Measurements from ENCODE around the gene RSRC1. TPM values are rescaled to one million over a fixed set of nuclear protein-coding genes. Genes with fewer than 3 reads are reported as not detected.

RSRC1 gene
- total and polyA plus RNA-seq, 4 experiments from 2014 or later: 23.4 to 35.7 (median 33.7) TPM

GRCh38 chr3:158105119-158105709 lies 4.7 kb upstream of the RSRC1 start:
- H3K9me3 ChIP-seq (ENCODE audit: control insufficient read depth in 1 of 2, low read length in 2 of 2): no peaks in the 10 kb centered on the region
- peaks cover 24 to 60% (median 37%) of the 10 kb centered on the region in 4 donors for H3K4me1 Mint-ChIP-seq
- H3K9me3 Mint-ChIP-seq: peaks cover 0 to 46% (median 18%) of the 10 kb centered on the region in 8 donors
- H3K27ac Mint-ChIP-seq: peak overlapping the region in 1 of 7 donors; percentile 82
- H3K36me3 Mint-ChIP-seq: peaks cover 6 to 8% of the 10 kb centered on the region in 2 donors
- H3K4me3 ChIP-seq (ENCODE audit: low read length in 2 of 2): peak overlapping the region in 1 of 2 donors; percentile 30
- intact Hi-C loops (cut with micrococcal nuclease): loop anchor here (5.0 to 10.0 kb wide), 3 partner anchors 697 to 1620 kb away; partner anchors contain the start of gene MFSD1
- H3K27me3 Mint-ChIP-seq: peaks cover 66 to 69% of the 10 kb centered on the region in 2 donors
- H3K27ac ChIP-seq (ENCODE audit: low read depth, low read length): no peak overlapping the region
- no peaks in the 10 kb centered on the region for H3K36me3 ChIP-seq (ENCODE audit: insufficient read depth, low read length)
- ChIA-PET POLR2A (ENCODE audit: partially characterized antibody) (interaction anchor here (1.5 kb wide), 1 partner anchor 10 kb away, joined by 7 read pairs; no protein-coding TSS in a partner anchor), CTCF (ENCODE audit: partially characterized antibody) (no interaction called here)
- H3K27me3 ChIP-seq (ENCODE audit: insufficient read depth, low read length): peaks cover 82% of the 10 kb centered on the region
- peaks cover 47% of the 10 kb centered on the region for H3K4me1 ChIP-seq (ENCODE audit: insufficient read depth, low read length)
- peak overlapping the region; percentile 57 to 77 (median 71) for H3K4me3 Mint-ChIP-seq
- DNase-seq: peak in 1 of 5 donors; percentile 8

- Histone ChIP-seq H3K27ac (ENCODE audit: low read depth, low read length) (no peak overlapping the region), H3K36me3 (ENCODE audit: insufficient read depth, low read length) (no peaks in the 10 kb centered on the region), H3K27me3 (ENCODE audit: insufficient read depth, low read length) (peaks cover 77% of the 10 kb centered on the region), H3K4me3 (ENCODE audit: low read length in 2 of 2) (peak overlapping the region; percentile 15 to 30), H3K4me1 (ENCODE audit: insufficient read depth, low read length) (peaks cover 52% of the 10 kb centered on the region), H3K9me3 (ENCODE audit: control insufficient read depth in 1 of 2, low read length in 2 of 2) (no peaks in the 10 kb centered on the region)
- Mint-ChIP-seq H3K27ac (peak overlapping the region in 2 of 7 donors; percentile 74 to 84), H3K9me3 (peaks cover 0 to 46% (median 17%) of the 10 kb centered on the region in 8 donors), H3K4me1 (peaks cover 27 to 65% (median 41%) of the 10 kb centered on the region in 4 donors), H3K36me3 (peaks cover 6 to 13% of the 10 kb centered on the region in 2 donors), H3K27me3 (peaks cover 62 to 63% of the 10 kb centered on the region in 2 donors), H3K4me3 (peak overlapping the region; percentile 49 to 87 (median 81))
- CTCF ChIA-PET (ENCODE audit: partially characterized antibody): no interaction called here
- intact Hi-C loops (cut with micrococcal nuclease): loop anchor here (1.0 to 10.0 kb wide), 4 partner anchors 7 to 1621 kb away; partner anchors contain the start of gene MFSD1
- peak in 3 of 5 donors; percentile 29 to 41 (median 34) for DNase-seq
- POLR2A ChIA-PET (ENCODE audit: partially characterized antibody): interaction anchor here (1.5 kb wide), 1 partner anchor 11 kb away, joined by 7 read pairs; no protein-coding TSS in a partner anchor
Measured at GRCh38 chr3:158105710-158106253, 4.1 kb upstream of the RSRC1 start.

- Mint-ChIP-seq H3K4me1 (peaks cover 37 to 77% (median 51%) of the 10 kb centered on the region in 4 donors), H3K9me3 (peaks cover 0 to 46% (median 17%) of the 10 kb centered on the region in 8 donors), H3K36me3 (peaks cover 6 to 14% of the 10 kb centered on the region in 2 donors), H3K27ac (peak overlapping the region; percentile 13 to 86 (median 68)), H3K4me3 (peak overlapping the region; percentile 26 to 87 (median 76)), H3K27me3 (peaks cover 54 to 55% of the 10 kb centered on the region in 2 donors)
- Histone ChIP-seq H3K9me3 (ENCODE audit: control insufficient read depth in 1 of 2, low read length in 2 of 2) (no peaks in the 10 kb centered on the region), H3K27me3 (ENCODE audit: insufficient read depth, low read length) (peaks cover 65% of the 10 kb centered on the region), H3K4me1 (ENCODE audit: insufficient read depth, low read length) (peaks cover 63% of the 10 kb centered on the region), H3K36me3 (ENCODE audit: insufficient read depth, low read length) (no peaks in the 10 kb centered on the region), H3K27ac (ENCODE audit: low read depth, low read length) (no peak overlapping the region), H3K4me3 (ENCODE audit: low read length in 2 of 2) (peak overlapping the region in 1 of 2 donors; percentile 30)
- peak in 1 of 5 donors; percentile 25 for DNase-seq
- POLR2A ChIA-PET (ENCODE audit: partially characterized antibody): interaction anchor here (0.6 kb wide), 1 partner anchor 21 kb away, joined by 3 read pairs; no protein-coding TSS in a partner anchor
- intact Hi-C loops (cut with micrococcal nuclease): loop anchor here (1.0 to 10.0 kb wide), 4 partner anchors 9 to 1622 kb away; partner anchors contain the start of gene MFSD1
- CTCF ChIA-PET (ENCODE audit: partially characterized antibody): no interaction called here
Measured at GRCh38 chr3:158106766-158107471, 3.0 kb upstream of the RSRC1 start.

- Histone ChIP-seq H3K27ac (ENCODE audit: low read depth, low read length) (no peak overlapping the region), H3K4me1 (ENCODE audit: insufficient read depth, low read length) (peaks cover 66% of the 10 kb centered on the region), H3K4me3 (ENCODE audit: low read length in 2 of 2) (no peak overlapping the region), H3K36me3 (ENCODE audit: insufficient read depth, low read length) (no peaks in the 10 kb centered on the region), H3K27me3 (ENCODE audit: insufficient read depth, low read length) (peaks cover 56% of the 10 kb centered on the region), H3K9me3 (ENCODE audit: control insufficient read depth in 1 of 2, low read length in 2 of 2) (no peaks in the 10 kb centered on the region)
- CTCF ChIA-PET (ENCODE audit: partially characterized antibody): interaction anchor here (0.8 kb wide), 1 partner anchor 13 kb away, joined by 3 read pairs; no protein-coding TSS in a partner anchor
- H3K4me3 Mint-ChIP-seq: peak overlapping the region in 6 of 8 donors; percentile 69 to 84 (median 76)
- H3K4me1 Mint-ChIP-seq: peaks cover 42 to 83% (median 55%) of the 10 kb centered on the region in 4 donors
- intact Hi-C loops (cut with micrococcal nuclease): loop anchor here (5.0 to 10.0 kb wide), 3 partner anchors 694 to 1623 kb away; partner anchors contain the start of gene MFSD1
- H3K36me3 Mint-ChIP-seq: peaks cover 10 to 21% of the 10 kb centered on the region in 2 donors
- H3K27ac Mint-ChIP-seq: peak overlapping the region in 4 of 7 donors; percentile 42 to 82 (median 59)
- peaks cover 46 to 47% of the 10 kb centered on the region in 2 donors for H3K27me3 Mint-ChIP-seq
- peaks cover 0 to 37% (median 17%) of the 10 kb centered on the region in 8 donors for H3K9me3 Mint-ChIP-seq
- POLR2A ChIA-PET (ENCODE audit: partially characterized antibody): no interaction called here
- DNase-seq: peak in 1 of 5 donors; percentile 13
Measured at GRCh38 chr3:158107605-158108444, 2.1 kb upstream of the RSRC1 start.

- H3K4me3 Mint-ChIP-seq: peak overlapping the region in 4 of 8 donors; percentile 6 to 36 (median 30)
- peaks cover 40 to 79% (median 55%) of the 10 kb centered on the region in 4 donors for H3K4me1 Mint-ChIP-seq
- peaks cover 17 to 25% of the 10 kb centered on the region in 2 donors for H3K36me3 Mint-ChIP-seq
- ChIA-PET CTCF (ENCODE audit: partially characterized antibody) (interaction anchor here (0.8 kb wide), 1 partner anchor 13 kb away, joined by 3 read pairs; no protein-coding TSS in a partner anchor), POLR2A (ENCODE audit: partially characterized antibody) (interaction anchor here (0.6 to 2.1 kb wide), 4 partner anchors 10 to 89 kb away, joined by 3 to 19 read pairs (median 3); no protein-coding TSS in a partner anchor)
- intact Hi-C loops (cut with micrococcal nuclease): loop anchor here (5.0 to 10.0 kb wide), 3 partner anchors 694 to 1624 kb away; partner anchors contain the start of gene MFSD1
- peak in 1 of 5 donors; percentile 3 for DNase-seq
- H3K36me3 ChIP-seq (ENCODE audit: insufficient read depth, low read length): no peaks in the 10 kb centered on the region
- H3K9me3 ChIP-seq (ENCODE audit: control insufficient read depth in 1 of 2, low read length in 2 of 2): no peaks in the 10 kb centered on the region
- H3K27me3 ChIP-seq (ENCODE audit: insufficient read depth, low read length): peaks cover 51% of the 10 kb centered on the region
- peaks cover 59% of the 10 kb centered on the region for H3K4me1 ChIP-seq (ENCODE audit: insufficient read depth, low read length)
- H3K27ac Mint-ChIP-seq: peak overlapping the region in 2 of 7 donors; percentile 29 to 74
- H3K4me3 ChIP-seq (ENCODE audit: low read length in 2 of 2): no peak overlapping the region
- H3K9me3 Mint-ChIP-seq: peaks cover 0 to 33% (median 16%) of the 10 kb centered on the region in 8 donors
- H3K27ac ChIP-seq (ENCODE audit: low read depth, low read length): no peak overlapping the region
- peaks cover 43% of the 10 kb centered on the region in 2 donors for H3K27me3 Mint-ChIP-seq
Measured at GRCh38 chr3:158108445-158108985, 1.4 kb upstream of the RSRC1 start.

Data from CD4-positive, alpha-beta memory T cell (primary cell).